ENCODE results near the gene ATP8A1.

GRCh38 chr4:42555828-42556227 is 101.1 kb downstream of the ATP8A1 start:
- TF ChIP-seq, protein P1, sequence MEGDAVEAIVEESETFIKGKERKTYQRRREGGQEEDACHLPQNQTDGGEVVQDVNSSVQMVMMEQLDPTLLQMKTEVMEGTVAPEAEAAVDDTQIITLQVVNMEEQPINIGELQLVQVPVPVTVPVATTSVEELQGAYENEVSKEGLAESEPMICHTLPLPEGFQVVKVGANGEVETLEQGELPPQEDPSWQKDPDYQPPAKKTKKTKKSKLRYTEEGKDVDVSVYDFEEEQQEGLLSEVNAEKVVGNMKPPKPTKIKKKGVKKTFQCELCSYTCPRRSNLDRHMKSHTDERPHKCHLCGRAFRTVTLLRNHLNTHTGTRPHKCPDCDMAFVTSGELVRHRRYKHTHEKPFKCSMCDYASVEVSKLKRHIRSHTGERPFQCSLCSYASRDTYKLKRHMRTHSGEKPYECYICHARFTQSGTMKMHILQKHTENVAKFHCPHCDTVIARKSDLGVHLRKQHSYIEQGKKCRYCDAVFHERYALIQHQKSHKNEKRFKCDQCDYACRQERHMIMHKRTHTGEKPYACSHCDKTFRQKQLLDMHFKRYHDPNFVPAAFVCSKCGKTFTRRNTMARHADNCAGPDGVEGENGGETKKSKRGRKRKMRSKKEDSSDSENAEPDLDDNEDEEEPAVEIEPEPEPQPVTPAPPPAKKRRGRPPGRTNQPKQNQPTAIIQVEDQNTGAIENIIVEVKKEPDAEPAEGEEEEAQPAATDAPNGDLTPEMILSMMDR (IDR thresholded peaks at IDR 0.05): no peak
- TF ChIP-seq POLR2A (IDR thresholded peaks at IDR 0.05): no peak
